H1 (cell line): ENCODE measurements around the gene NARS2. TPM values are rescaled to one million over a fixed set of nuclear protein-coding genes. Genes with fewer than 3 reads are reported as not detected.

Source experiments
- CHD7 ChIP-seq: fragments of 300-600 bp; sonication (generic); IDR thresholded peaks from 2 replicates; pipeline ENCODE4 v1.7.1; 2012; ENCODE audit warnings: low read length, moderate library complexity, mild to moderate bottlenecking, inconsistent platforms; ENCODE audit not compliant: insufficient replicate concordance
- HDAC2 ChIP-seq, 2 experiments: fragments of 300-600 bp in 1 of 2; sonication (generic) in 1 of 2; IDR thresholded peaks; 2 replicates each; pipeline ENCODE4 v1.6.1; 2011 to 2012; ENCODE audit warnings: low read depth in 2 of 2, low read length in 2 of 2, mild to moderate bottlenecking in 2 of 2, moderate library complexity in 2 of 2, borderline replicate concordance in 1 of 2, inconsistent platforms in 1 of 2
- HDAC6 ChIP-seq: IDR thresholded peaks from one replicate; pipeline ENCODE4 v1.7.1; 2012; ENCODE audit warnings: low read depth, mild to moderate bottlenecking, inconsistent platforms, low read length, moderate library complexity
- JUN ChIP-seq: IDR thresholded peaks from 2 replicates; pipeline ENCODE4 v1.6.1; 2011; ENCODE audit warnings: low read depth, mild to moderate bottlenecking, improper control_type of control experiment, low read length
- KDM4A ChIP-seq: IDR thresholded peaks from one replicate; pipeline ENCODE4 v1.7.1; 2012; ENCODE audit warnings: low read depth, mild to moderate bottlenecking, moderate library complexity, low read length, inconsistent platforms; ENCODE audit not compliant: severe bottlenecking
- MAFK ChIP-seq: IDR thresholded peaks from 2 replicates; pipeline ENCODE4 v1.6.1; 2012; ENCODE audit warnings: low read depth, mild to moderate bottlenecking, improper control_type of control experiment, low read length
- NANOG ChIP-seq: IDR thresholded peaks from 2 replicates; pipeline ENCODE4 v1.6.1; 2011; ENCODE audit warnings: low read length, low read depth, mild to moderate bottlenecking, inconsistent platforms; ENCODE audit not compliant: insufficient read depth, poor library complexity, severe bottlenecking
- SAP30 ChIP-seq: fragments of 300-600 bp; sonication (generic); IDR thresholded peaks from 2 replicates; pipeline ENCODE4 v1.7.1; 2012; ENCODE audit warnings: low read length, moderate library complexity, mild to moderate bottlenecking, inconsistent platforms; ENCODE audit not compliant: insufficient read depth, insufficient replicate concordance
- SUZ12 ChIP-seq: fragments of 200-600 bp; sonication (generic); IDR thresholded peaks from 2 replicates; pipeline ENCODE4 v1.6.1; 2012; ENCODE audit warnings: mild to moderate bottlenecking, inconsistent platforms, low read length, moderate library complexity, mixed read lengths
- TEAD4 ChIP-seq: IDR thresholded peaks from 2 replicates; pipeline ENCODE4 v1.6.1; 2012; ENCODE audit warnings: low read depth, low read length, inconsistent platforms, mixed read lengths
- polyA plus RNA-seq, 7 experiments: library from polyadenylated mRNA; depleted of rRNA in 3 of 7; stranded (reverse) in 5 of 7; unstranded in 2 of 7; fragments of >200 nt in 5 of 7; fragments of 200-250 nt in 2 of 7; gene quantifications; 1 replicate in 5 of 7; 2 replicates in 1 of 7; 4 replicates in 1 of 7; pipeline versions ENCODE4 v1.2.1 to v1.2.3, GENCODE V29; 2011 to 2013; ENCODE audit warnings: missing spikeins in 2 of 7, mixed read lengths in 2 of 7
- total RNA-seq: library from RNA; stranded (reverse); fragmentation: NEBNext Ultra II Directional; extraction: Animal tissue kit (Norgen Biotek cat#: 25700); gene quantifications from 2 replicates; pipeline ENCODE4 v1.2.1, GENCODE V29; 2021

NARS2 gene
- total and polyA plus RNA-seq, 2 of the 8 experiments (the other 6 are each of a cell fraction or from before 2014, with no cell fraction given), result 26.2 to 51.6 TPM

DNA sequence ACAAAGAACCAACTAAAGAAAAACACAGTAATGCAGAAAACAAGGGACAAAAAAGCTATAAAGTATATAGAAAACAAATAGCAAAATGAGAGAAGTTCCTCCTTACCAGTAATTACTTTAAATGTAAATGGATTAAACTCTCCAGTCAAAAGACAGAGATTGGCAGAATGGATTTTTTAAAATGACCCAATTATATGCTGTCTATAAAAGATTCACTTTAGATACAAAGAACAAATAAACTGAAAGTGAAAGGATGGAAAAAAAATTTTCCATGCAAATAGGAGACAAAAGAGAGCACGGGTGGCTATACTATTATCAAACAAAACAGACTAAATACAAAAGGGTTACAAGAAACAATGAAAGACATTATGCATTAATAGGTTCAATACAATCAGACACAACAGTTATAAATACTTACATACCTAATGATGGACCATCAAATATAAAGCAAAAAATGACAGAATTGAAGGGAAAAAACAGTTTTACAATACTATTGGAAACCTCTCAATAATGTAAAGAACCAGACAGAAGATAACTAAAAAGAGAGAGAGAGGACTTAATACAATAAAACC lies 64.6 kb downstream of the NARS2 start (continued):
- TF ChIP-seq CHD7 (no peak), SAP30 (no peak), TEAD4 (no peak), HDAC6 (no peak), HDAC2 (IDR thresholded peaks at IDR 0.05; ENCODE audit: borderline replicate concordance in 1 of 2, low read depth in 2 of 2, low read length in 2 of 2) (no peak), JUN (no peak), MAFK (no peak), SUZ12 (no peak), KDM4A (no peak), NANOG (no peak)
